Gastrocnemius medialis (tissue), 4 donors: ENCODE data around the gene PDIA6. TPM values are rescaled to one million over a fixed set of nuclear protein-coding genes. Genes with fewer than 3 reads are reported as not detected.

Source experiments
- ATAC-seq, 2 donors: fragments of 150-250 bp; one replicate each; pipeline ENCODE4 v1.9.1; 2016
- DNase-seq, 2 donors: peaks; one replicate each; pipeline ENCODE4 v3.0.0-alpha.2; 2019
- H3K27ac ChIP-seq, 4 donors: fragments of 200-600 bp; sonication (generic); 1 replicate in 1 of 4; 2 replicates in 3 of 4; pipeline ENCODE4 v1.5.1; 2016 to 2018; ENCODE audit warnings: mild to moderate bottlenecking in 2 of 4, moderate library complexity in 1 of 4
- H3K27me3 ChIP-seq, 3 donors: fragments of 200-600 bp; sonication (generic) in 2 of 3; 1 replicate in 1 of 3; 2 replicates in 2 of 3; pipeline versions ENCODE4 v1.5.1 to v1.6.0; 2016 to 2019; ENCODE audit warnings: mild to moderate bottlenecking in 1 of 3, moderate library complexity in 1 of 3
- H3K36me3 ChIP-seq, 2 donors: fragments of 200-600 bp; sonication (generic) in 1 of 2; one replicate each; pipeline ENCODE4 v1.5.1; 2017 to 2018
- H3K4me1 ChIP-seq, 2 donors: fragments of 200-600 bp; sonication (generic) in 1 of 2; one replicate each; pipeline ENCODE4 v1.5.1; 2016 to 2017; ENCODE audit warnings: mild to moderate bottlenecking in 2 of 2
- H3K4me3 ChIP-seq, 4 donors: fragments of 200-600 bp; sonication (generic) in 3 of 4; 1 replicate in 1 of 4; 2 replicates in 3 of 4; pipeline ENCODE4 v1.5.1; 2016 to 2019; ENCODE audit warnings: mild to moderate bottlenecking in 2 of 4
- H3K9me3 ChIP-seq, 3 donors: fragments of 200-600 bp; sonication (generic) in 2 of 3; 1 replicate in 1 of 3; 2 replicates in 2 of 3; pipeline ENCODE4 v1.5.1; 2016 to 2019
- POLR2A ChIP-seq, 2 donors: fragments of 450-650 bp; IDR thresholded peaks; one replicate each; pipeline ENCODE4 v1.6.1; 2017; ENCODE audit warnings: antibody characterized with exemption in 2 of 2, mild to moderate bottlenecking in 2 of 2, moderate library complexity in 2 of 2
- in situ Hi-C, 4 donors: fragments of 200-750 bp; cut with MboI; loops; one replicate each; pipeline versions ENCODE4 v1.15.0 to v1.8.0; 2017; ENCODE audit warnings: low sequenced_read_pairs in 4 of 4
- intact Hi-C: fragments of 100-400 bp; cut with DNase I; formaldehyde crosslinking; loops from one replicate; pipeline ENCODE4 v1.15.1; 2023; ENCODE audit warnings: low total_unique reads
- total RNA-seq, 4 donors: library from RNA; depleted of rRNA; stranded (reverse); fragments of >200 nt; gene quantifications; one replicate each; pipeline versions ENCODE4 v1.1.0 to v1.2.3, GENCODE V29; 2016
- TF ChIP-seq, protein P1 (sequence below), 5 experiments: fragments of 450-650 bp in 3 of 5; fragments of 200-600 bp in 2 of 5; sonication (generic) in 2 of 5; IDR thresholded peaks in 4 of 5; conservative IDR thresholded peaks in 1 of 5; 1 replicate in 4 of 5; 2 replicates in 1 of 5; pipeline ENCODE4 v1.5.1; 2016 to 2019; ENCODE audit warnings: antibody characterized with exemption in 5 of 5, mild to moderate bottlenecking in 3 of 5, moderate library complexity in 3 of 5

PDIA6 gene
- total RNA-seq, 4 donors from 2014 or later = 32.0 to 72.4 (median 54.2) TPM

DNA sequence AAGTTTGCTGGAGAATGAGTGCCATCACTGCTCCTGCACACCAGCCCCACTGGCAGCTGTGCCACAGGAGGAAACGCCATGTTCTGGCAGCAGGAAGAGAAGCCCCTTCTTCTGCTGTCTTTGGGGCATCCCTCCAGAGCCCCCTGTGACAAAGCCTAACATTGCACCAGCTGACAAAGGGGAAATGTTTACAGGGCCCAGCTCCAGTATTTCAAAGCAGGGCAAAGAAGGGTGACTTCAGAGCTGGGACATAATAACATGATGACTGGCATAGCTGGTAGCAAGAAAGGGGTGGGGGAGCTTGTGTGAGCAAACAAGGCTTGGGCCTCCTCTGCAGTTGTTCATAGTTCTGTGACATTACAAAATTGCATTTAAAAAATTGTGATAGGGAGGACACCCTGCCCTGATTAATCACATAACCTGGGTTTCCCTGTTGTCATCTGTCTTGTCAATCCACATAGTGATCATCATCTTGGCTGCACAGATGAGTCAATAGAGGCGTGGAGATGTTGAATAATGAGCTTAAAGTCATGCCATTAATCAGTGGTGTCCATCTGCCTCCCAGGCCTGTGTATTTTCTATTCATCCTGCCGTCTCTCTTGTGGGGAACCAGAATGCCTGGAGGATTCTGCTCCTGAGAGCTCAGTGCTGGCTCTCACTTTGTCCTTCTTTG, 29.1 kb upstream of the PDIA6 start:
- no peaks in the 10 kb centered on the region for H3K27me3 ChIP-seq
- H3K4me1 ChIP-seq = peaks cover 40% of the 10 kb centered on the region in 2 donors
- DNase-seq (no peak), ATAC-seq (no peak)
- H3K27ac ChIP-seq = peak overlapping the region in 3 of 4 donors; percentile 53 to 94 (median 92)
- H3K9me3 ChIP-seq = no peaks in the 10 kb centered on the region
- no peaks in the 10 kb centered on the region for H3K36me3 ChIP-seq
- no peak overlapping the region for H3K4me3 ChIP-seq
- TF ChIP-seq, protein P1, sequence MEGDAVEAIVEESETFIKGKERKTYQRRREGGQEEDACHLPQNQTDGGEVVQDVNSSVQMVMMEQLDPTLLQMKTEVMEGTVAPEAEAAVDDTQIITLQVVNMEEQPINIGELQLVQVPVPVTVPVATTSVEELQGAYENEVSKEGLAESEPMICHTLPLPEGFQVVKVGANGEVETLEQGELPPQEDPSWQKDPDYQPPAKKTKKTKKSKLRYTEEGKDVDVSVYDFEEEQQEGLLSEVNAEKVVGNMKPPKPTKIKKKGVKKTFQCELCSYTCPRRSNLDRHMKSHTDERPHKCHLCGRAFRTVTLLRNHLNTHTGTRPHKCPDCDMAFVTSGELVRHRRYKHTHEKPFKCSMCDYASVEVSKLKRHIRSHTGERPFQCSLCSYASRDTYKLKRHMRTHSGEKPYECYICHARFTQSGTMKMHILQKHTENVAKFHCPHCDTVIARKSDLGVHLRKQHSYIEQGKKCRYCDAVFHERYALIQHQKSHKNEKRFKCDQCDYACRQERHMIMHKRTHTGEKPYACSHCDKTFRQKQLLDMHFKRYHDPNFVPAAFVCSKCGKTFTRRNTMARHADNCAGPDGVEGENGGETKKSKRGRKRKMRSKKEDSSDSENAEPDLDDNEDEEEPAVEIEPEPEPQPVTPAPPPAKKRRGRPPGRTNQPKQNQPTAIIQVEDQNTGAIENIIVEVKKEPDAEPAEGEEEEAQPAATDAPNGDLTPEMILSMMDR (IDR thresholded peaks at IDR 0.05 in 4 of 5, conservative IDR thresholded peaks at IDR 0.05 in 1 of 5) = no peak
- TF ChIP-seq POLR2A (IDR thresholded peaks at IDR 0.05) = no peak
- in situ Hi-C loops (loop anchor here in 3 of 4 donors (5.0 to 25.0 kb wide), 4 partner anchors 281 to 721 kb away; no protein-coding TSS in a partner anchor), intact Hi-C loops (loop anchor here (2.0 to 10.0 kb wide), 3 partner anchors 89 to 1287 kb away; partner anchors contain the start of gene ADAM17)

DNA sequence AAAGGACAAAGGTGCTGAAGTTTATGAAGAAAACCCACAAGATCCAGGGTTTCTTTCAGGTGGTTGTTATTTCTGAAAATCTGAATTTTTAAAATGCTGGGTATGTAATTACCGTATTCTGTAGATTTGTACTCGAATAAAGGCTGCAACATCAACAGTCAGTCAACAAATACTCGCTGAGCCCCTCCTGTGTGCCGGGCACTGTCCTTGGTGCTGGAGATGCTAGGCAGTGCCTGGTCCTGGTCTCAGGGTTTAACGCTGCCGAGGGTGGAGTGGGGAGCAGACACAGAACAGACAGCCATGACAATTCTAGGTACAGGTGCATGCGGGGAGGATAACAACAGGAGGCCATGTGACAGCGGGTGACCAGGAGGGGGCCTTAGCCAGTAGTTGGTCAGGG, 27.2 kb upstream of the PDIA6 start:
- Histone ChIP-seq H3K4me1 (peaks cover 24 to 28% of the 10 kb centered on the region in 2 donors), H3K36me3 (no peaks in the 10 kb centered on the region), H3K4me3 (no peak overlapping the region), H3K27ac (no peak overlapping the region), H3K9me3 (no peaks in the 10 kb centered on the region), H3K27me3 (no peaks in the 10 kb centered on the region)
- no peak for TF ChIP-seq POLR2A (IDR thresholded peaks at IDR 0.05)
- TF ChIP-seq, protein P1 (IDR thresholded peaks at IDR 0.05 in 4 of 5, conservative IDR thresholded peaks at IDR 0.05 in 1 of 5) = no peak
- no peak for DNase-seq
- no peak for ATAC-seq
- in situ Hi-C loops = loop anchor here (5.0 to 25.0 kb wide), 5 partner anchors 282 to 722 kb away; no protein-coding TSS in a partner anchor
- intact Hi-C loops = loop anchor here (5.0 to 10.0 kb wide), 3 partner anchors 72 to 1285 kb away; partner anchors contain the start of genes ADAM17 and KCNF1

DNA sequence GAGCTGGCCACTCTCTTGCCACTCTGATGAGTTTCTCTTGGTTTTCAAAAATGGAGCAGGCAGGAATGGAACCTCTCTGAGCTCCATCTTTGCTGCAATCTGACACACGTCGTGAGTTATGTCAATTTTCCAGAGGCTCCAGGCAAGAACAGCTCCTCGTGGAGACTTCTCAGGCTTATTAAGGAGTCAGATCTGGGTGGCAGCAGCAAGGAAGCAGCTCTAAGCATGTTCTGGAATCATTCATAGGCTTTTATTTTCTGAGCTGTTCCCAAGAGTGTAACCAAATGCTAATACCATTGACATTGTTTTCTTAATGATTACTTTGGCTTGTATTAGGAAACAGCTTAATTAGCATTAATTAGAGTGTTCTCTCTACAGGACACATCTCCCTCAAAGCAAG, 26.1 kb upstream of the PDIA6 start:
- in situ Hi-C loops (loop anchor here in 3 of 4 donors (5.0 to 25.0 kb wide), 5 partner anchors 284 to 724 kb away; no protein-coding TSS in a partner anchor), intact Hi-C loops (loop anchor here (5.0 kb wide), 1 partner anchor 74 kb away; the partner anchor contains the start of gene KCNF1)
- no peak for TF ChIP-seq POLR2A (IDR thresholded peaks at IDR 0.05)
- TF ChIP-seq, protein P1 (IDR thresholded peaks at IDR 0.05 in 4 of 5, conservative IDR thresholded peaks at IDR 0.05 in 1 of 5) = no peak
- DNase-seq (no peak), ATAC-seq (no peak)
- Histone ChIP-seq H3K9me3 (no peaks in the 10 kb centered on the region), H3K4me1 (peaks cover 20 to 21% of the 10 kb centered on the region in 2 donors), H3K27ac (no peak overlapping the region), H3K27me3 (no peaks in the 10 kb centered on the region), H3K4me3 (no peak overlapping the region), H3K36me3 (no peaks in the 10 kb centered on the region)

DNA sequence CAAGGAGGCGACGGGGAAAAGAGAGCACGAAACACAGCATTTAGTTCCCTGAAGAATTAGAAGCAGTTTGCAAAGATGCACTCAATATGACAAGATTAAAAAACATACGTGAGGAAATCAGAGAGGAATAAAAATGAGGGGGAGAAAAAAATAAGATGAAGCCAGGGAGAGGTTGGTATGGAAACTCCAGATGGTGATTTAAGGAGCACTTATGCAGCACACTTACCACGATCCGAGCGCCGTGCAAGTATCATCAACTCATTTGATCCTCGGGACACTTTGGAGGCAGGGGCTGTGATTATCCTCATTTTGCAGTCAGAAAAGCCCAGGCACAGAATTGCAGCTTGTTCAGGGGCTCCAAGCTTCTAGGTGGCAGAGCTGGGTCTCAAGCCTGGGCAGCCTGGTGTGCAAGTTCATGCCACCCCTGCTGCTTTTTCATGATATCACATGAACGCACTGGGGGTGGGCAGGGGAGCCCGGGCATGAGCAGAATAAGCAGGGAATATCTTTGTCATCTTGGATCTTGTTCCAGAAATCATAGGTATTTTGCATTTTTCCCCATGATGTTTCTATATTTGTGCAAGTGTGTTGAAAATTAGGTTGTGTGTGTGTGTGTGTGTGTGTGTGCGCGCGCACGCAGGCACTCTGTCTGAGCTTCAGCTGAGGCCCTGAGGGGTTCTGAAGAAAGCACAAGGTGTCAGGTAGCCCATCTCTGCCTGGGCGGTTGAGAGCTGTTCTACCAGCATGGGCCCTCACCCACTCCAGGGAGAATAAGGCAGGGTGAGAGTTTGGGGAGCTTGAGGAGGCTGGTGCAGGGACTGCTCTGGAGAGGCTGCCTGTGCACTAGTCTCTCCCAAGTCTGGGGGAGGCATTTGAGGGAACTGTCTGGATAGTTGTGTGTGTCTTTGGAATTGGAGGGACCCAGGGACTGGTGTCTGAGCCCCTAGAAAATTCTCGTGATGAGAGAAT, 25.0 kb upstream of the PDIA6 start:
- no peaks in the 10 kb centered on the region for H3K27me3 ChIP-seq
- DNase-seq (no peak), ATAC-seq (no peak)
- no peak overlapping the region for H3K4me3 ChIP-seq
- no peaks in the 10 kb centered on the region for H3K9me3 ChIP-seq
- intact Hi-C loops (loop anchor here (5.0 kb wide), 1 partner anchor 75 kb away; the partner anchor contains the start of gene KCNF1), in situ Hi-C loops (loop anchor here in 3 of 4 donors (5.0 to 25.0 kb wide), 5 partner anchors 285 to 725 kb away; no protein-coding TSS in a partner anchor)
- peaks cover 8 to 10% of the 10 kb centered on the region in 2 donors for H3K4me1 ChIP-seq
- no peak for TF ChIP-seq POLR2A (IDR thresholded peaks at IDR 0.05)
- TF ChIP-seq, protein P1 (IDR thresholded peaks at IDR 0.05 in 4 of 5, conservative IDR thresholded peaks at IDR 0.05 in 1 of 5) = no peak
- H3K27ac ChIP-seq = no peak overlapping the region
- H3K36me3 ChIP-seq = no peaks in the 10 kb centered on the region
